Progenitor cell of endocrine pancreas (in vitro differentiated cells): Measurements from ENCODE around the gene TMEM187. TPM values are rescaled to one million over a fixed set of nuclear protein-coding genes. Genes with fewer than 3 reads are reported as not detected.

Experiments
- DNase-seq: peaks from one replicate; pipeline ENCODE4 v3.0.0; 2021; ENCODE audit warnings: low spot score; ENCODE audit not compliant: unreplicated experiment
- H3K27ac Mint-ChIP-seq: 2 replicates; pipeline ENCODE4 v1.8.0; 2021; ENCODE audit warnings: mild to moderate bottlenecking, moderate library complexity, mixed read lengths
- H3K27me3 Mint-ChIP-seq: 2 replicates; pipeline ENCODE4 v1.8.0; 2021; ENCODE audit warnings: mixed read lengths
- H3K36me3 Mint-ChIP-seq: 2 replicates; pipeline ENCODE4 v1.8.0; 2022; ENCODE audit warnings: mixed read lengths; ENCODE audit not compliant: insufficient read depth
- H3K4me1 Mint-ChIP-seq: 2 replicates; pipeline ENCODE4 v1.8.0; 2021; ENCODE audit warnings: low read depth, mixed read lengths
- H3K4me3 Mint-ChIP-seq: 2 replicates; pipeline ENCODE4 v1.8.0; 2021; ENCODE audit warnings: low read depth, mild to moderate bottlenecking, moderate library complexity, mixed read lengths
- H3K9me3 Mint-ChIP-seq: 2 replicates; pipeline ENCODE4 v1.8.0; 2021; ENCODE audit warnings: low read depth, mixed read lengths
- CTCF ChIP-seq: fragments of 200-600 bp; sonication (generic); IDR thresholded peaks from one replicate; pipeline ENCODE4 v1.5.0; 2021; ENCODE audit warnings: antibody characterized with exemption, mild to moderate bottlenecking; ENCODE audit not compliant: unreplicated experiment
- total RNA-seq: library from RNA; stranded (reverse); gene quantifications from 2 replicates; pipeline ENCODE4 v1.2.1, GENCODE V29; 2021

TMEM187 gene
- total RNA-seq, 1 donor from 2014 or later, result 11.7 TPM

GRCh38 chrX:153958605-153959004 lies 13.9 kb upstream of the TMEM187 start:
- Mint-ChIP-seq H3K4me3 (no peak overlapping the region), H3K36me3 (peaks cover 20% of the 10 kb centered on the region), H3K27me3 (no peaks in the 10 kb centered on the region), H3K27ac (no peak overlapping the region), H3K9me3 (no peaks in the 10 kb centered on the region), H3K4me1 (no peaks in the 10 kb centered on the region)
- no peak for TF ChIP-seq CTCF
- DNase-seq, result no peak

- H3K27ac Mint-ChIP-seq, result no peak overlapping the region
Measured at GRCh38 chrX:153959649-153960048, 12.9 kb upstream of the TMEM187 start.

GRCh38 chrX:153960077-153960476 lies 12.5 kb upstream of the TMEM187 start:
- no peak for DNase-seq
- no peak for TF ChIP-seq CTCF
- Mint-ChIP-seq H3K27me3 (no peaks in the 10 kb centered on the region), H3K4me1 (no peaks in the 10 kb centered on the region), H3K36me3 (peaks cover 13% of the 10 kb centered on the region), H3K9me3 (no peaks in the 10 kb centered on the region), H3K27ac (no peak overlapping the region), H3K4me3 (no peak overlapping the region)

More at GRCh38 chrX:153959649-153960048, 12.9 kb upstream of the TMEM187 start:
- H3K9me3 Mint-ChIP-seq, result no peaks in the 10 kb centered on the region
- no peaks in the 10 kb centered on the region for H3K27me3 Mint-ChIP-seq
- H3K36me3 Mint-ChIP-seq, result peaks cover 14% of the 10 kb centered on the region
- no peak for TF ChIP-seq CTCF
- no peaks in the 10 kb centered on the region for H3K4me1 Mint-ChIP-seq
- no peak for DNase-seq
- no peak overlapping the region for H3K4me3 Mint-ChIP-seq

GRCh38 chrX:153960786-153961185 lies 11.8 kb upstream of the TMEM187 start:
- H3K27me3 Mint-ChIP-seq, result no peaks in the 10 kb centered on the region
- no peaks in the 10 kb centered on the region for H3K4me1 Mint-ChIP-seq
- no peaks in the 10 kb centered on the region for H3K9me3 Mint-ChIP-seq
- peaks cover 11% of the 10 kb centered on the region for H3K36me3 Mint-ChIP-seq
- no peak for DNase-seq
- TF ChIP-seq CTCF, result no peak
- no peak overlapping the region for H3K27ac Mint-ChIP-seq
- H3K4me3 Mint-ChIP-seq, result no peak overlapping the region

GRCh38 chrX:153961292-153961691 lies 11.3 kb upstream of the TMEM187 start:
- H3K36me3 Mint-ChIP-seq, result peaks cover 11% of the 10 kb centered on the region

More at GRCh38 chrX:153961292-153961691, 11.3 kb upstream of the TMEM187 start:
- Mint-ChIP-seq H3K27ac (no peak overlapping the region), H3K9me3 (no peaks in the 10 kb centered on the region), H3K4me3 (no peak overlapping the region), H3K4me1 (no peaks in the 10 kb centered on the region), H3K27me3 (no peaks in the 10 kb centered on the region)
- TF ChIP-seq CTCF, result no peak
- DNase-seq, result no peak
